ENCODE measurements around the gene PRRC2B. TPM values are rescaled to one million over a fixed set of nuclear protein-coding genes. Genes with fewer than 3 reads are reported as not detected.
A peak's percentile ranks its signal among the peaks of the same experiment; 100 is the strongest.

Gene PRRC2B
- total and polyA plus RNA-seq, 5 donors from 2014 or later: 8.1 to 239 (median 10.0) TPM

- H3K36me3 Mint-ChIP-seq: peaks cover 25% of the 10 kb centered on the region
Measured at GRCh38 chr9:131496844-131497405, 103.0 kb downstream of the PRRC2B start.

GRCh38 chr9:131499254-131499767 lies 105.4 kb downstream of the PRRC2B start:
- H3K36me3 Mint-ChIP-seq: peaks cover 4% of the 10 kb centered on the region

More at GRCh38 chr9:131496844-131497405, 103.0 kb downstream of the PRRC2B start:
- Histone ChIP-seq H3K4me1 (ENCODE audit: control insufficient read depth, insufficient read depth, low read length, poor library complexity, severe bottlenecking) (peaks cover 22% of the 10 kb centered on the region), H3K36me3 (ENCODE audit: control insufficient read depth, insufficient read depth, low read length) (peaks cover 62% of the 10 kb centered on the region), H3K9me3 (ENCODE audit: control insufficient read depth in 2 of 2, low read length in 2 of 2) (no peaks in the 10 kb centered on the region), H3K4me3 (ENCODE audit: low read depth, low read length) (no peak overlapping the region), H3K27me3 (ENCODE audit: control insufficient read depth, insufficient read depth, low read length) (no peaks in the 10 kb centered on the region), H3K27ac (ENCODE audit: insufficient read depth, low read length, poor library complexity, severe bottlenecking) (no peak overlapping the region)
- Mint-ChIP-seq H3K4me1 (peaks cover 13 to 36% (median 25%) of the 10 kb centered on the region in 4 donors), H3K4me3 (no peak overlapping the region), H3K27me3 (no peaks in the 10 kb centered on the region), H3K9me3 (no peaks in the 10 kb centered on the region), H3K27ac (peak overlapping the region in 1 of 3 donors; percentile 84)
- DNase-seq (no peak), ATAC-seq (ENCODE audit: low read depth in 2 of 2) (no peak)

GRCh38 chr9:131500377-131500776 lies 106.5 kb downstream of the PRRC2B start:
- Histone ChIP-seq H3K9me3 (ENCODE audit: control insufficient read depth in 2 of 2, low read length in 2 of 2) (no peaks in the 10 kb centered on the region), H3K4me3 (ENCODE audit: low read depth, low read length) (peak overlapping the region; percentile 53), H3K27ac (ENCODE audit: insufficient read depth, low read length, poor library complexity, severe bottlenecking) (peak overlapping the region; percentile 79), H3K27me3 (ENCODE audit: control insufficient read depth, insufficient read depth, low read length) (no peaks in the 10 kb centered on the region), H3K36me3 (ENCODE audit: control insufficient read depth, insufficient read depth, low read length) (peaks cover 28% of the 10 kb centered on the region), H3K4me1 (ENCODE audit: control insufficient read depth, insufficient read depth, low read length, poor library complexity, severe bottlenecking) (peaks cover 40% of the 10 kb centered on the region)
- Mint-ChIP-seq H3K9me3 (no peaks in the 10 kb centered on the region), H3K27ac (peak overlapping the region; percentile 88 to 95 (median 91)), H3K27me3 (no peaks in the 10 kb centered on the region), H3K36me3 (peaks cover 4% of the 10 kb centered on the region), H3K4me3 (peak overlapping the region; percentile 86 to 97 (median 93)), H3K4me1 (peaks cover 19 to 64% (median 35%) of the 10 kb centered on the region in 4 donors)
- ATAC-seq (ENCODE audit: low read depth in 2 of 2) (peak; percentile 52 to 57), DNase-seq (peak; percentile 35 to 82 (median 70))

More at GRCh38 chr9:131499254-131499767, 105.4 kb downstream of the PRRC2B start:
- Histone ChIP-seq H3K4me3 (ENCODE audit: low read depth, low read length) (no peak overlapping the region), H3K36me3 (ENCODE audit: control insufficient read depth, insufficient read depth, low read length) (peaks cover 38% of the 10 kb centered on the region), H3K27ac (ENCODE audit: insufficient read depth, low read length, poor library complexity, severe bottlenecking) (peak overlapping the region; percentile 79), H3K27me3 (ENCODE audit: control insufficient read depth, insufficient read depth, low read length) (no peaks in the 10 kb centered on the region), H3K4me1 (ENCODE audit: control insufficient read depth, insufficient read depth, low read length, poor library complexity, severe bottlenecking) (peaks cover 39% of the 10 kb centered on the region), H3K9me3 (ENCODE audit: control insufficient read depth in 2 of 2, low read length in 2 of 2) (no peaks in the 10 kb centered on the region)
- Mint-ChIP-seq H3K9me3 (no peaks in the 10 kb centered on the region), H3K4me1 (peaks cover 17 to 54% (median 32%) of the 10 kb centered on the region in 4 donors), H3K27me3 (no peaks in the 10 kb centered on the region), H3K4me3 (peak overlapping the region in 3 of 4 donors; percentile 35 to 92 (median 75)), H3K27ac (peak overlapping the region in 2 of 3 donors; percentile 91 to 94)
- DNase-seq: no peak
- ATAC-seq (ENCODE audit: low read depth in 2 of 2): no peak

GRCh38 chr9:131500939-131501541 lies 107.2 kb downstream of the PRRC2B start:
- peaks cover 5% of the 10 kb centered on the region for H3K36me3 Mint-ChIP-seq
- Histone ChIP-seq H3K27me3 (ENCODE audit: control insufficient read depth, insufficient read depth, low read length) (no peaks in the 10 kb centered on the region), H3K4me3 (ENCODE audit: low read depth, low read length) (peak overlapping the region; percentile 55), H3K36me3 (ENCODE audit: control insufficient read depth, insufficient read depth, low read length) (peaks cover 22% of the 10 kb centered on the region), H3K4me1 (ENCODE audit: control insufficient read depth, insufficient read depth, low read length, poor library complexity, severe bottlenecking) (peaks cover 40% of the 10 kb centered on the region), H3K27ac (ENCODE audit: insufficient read depth, low read length, poor library complexity, severe bottlenecking) (peak overlapping the region; percentile 79), H3K9me3 (ENCODE audit: control insufficient read depth in 2 of 2, low read length in 2 of 2) (no peaks in the 10 kb centered on the region)
- DNase-seq (peak in 1 of 3 donors; percentile 26), ATAC-seq (ENCODE audit: low read depth in 2 of 2) (peak; percentile 6 to 38)
- H3K4me3 Mint-ChIP-seq: peak overlapping the region; percentile 86 to 97 (median 93)
- peak overlapping the region; percentile 88 to 95 (median 91) for H3K27ac Mint-ChIP-seq
- peaks cover 21 to 68% (median 35%) of the 10 kb centered on the region in 4 donors for H3K4me1 Mint-ChIP-seq
- no peaks in the 10 kb centered on the region for H3K9me3 Mint-ChIP-seq
- no peaks in the 10 kb centered on the region for H3K27me3 Mint-ChIP-seq

- Mint-ChIP-seq H3K9me3 (no peaks in the 10 kb centered on the region), H3K4me1 (peaks cover 23 to 70% (median 34%) of the 10 kb centered on the region in 4 donors), H3K4me3 (peak within 1 kb of the TSS; percentile 86 to 97 (median 93)), H3K27ac (peak within 1 kb of the TSS; percentile 89 to 95 (median 91)), H3K36me3 (peaks cover 10% of the 10 kb centered on the region), H3K27me3 (no peaks in the 10 kb centered on the region)
- peaks cover 15% of the 10 kb centered on the region for H3K36me3 ChIP-seq (ENCODE audit: control insufficient read depth, insufficient read depth, low read length)
- peak; percentile 74 to 78 for ATAC-seq (ENCODE audit: low read depth in 2 of 2)
- H3K27me3 ChIP-seq (ENCODE audit: control insufficient read depth, insufficient read depth, low read length): no peaks in the 10 kb centered on the region
- H3K4me3 ChIP-seq (ENCODE audit: low read depth, low read length): peak within 1 kb of the TSS; percentile 77
- H3K27ac ChIP-seq (ENCODE audit: insufficient read depth, low read length, poor library complexity, severe bottlenecking): peak within 1 kb of the TSS; percentile 51
- no peaks in the 10 kb centered on the region for H3K9me3 ChIP-seq (ENCODE audit: control insufficient read depth in 2 of 2, low read length in 2 of 2)
- DNase-seq: peak; percentile 84 to 91 (median 90)
- peaks cover 40% of the 10 kb centered on the region for H3K4me1 ChIP-seq (ENCODE audit: control insufficient read depth, insufficient read depth, low read length, poor library complexity, severe bottlenecking)
Measured at GRCh38 chr9:131502781-131503625, 109.1 kb downstream of the PRRC2B start, which contains the start of gene POMT1. Gene POMT1 (plus strand): TSS chr9:131502918. CDS start chr9:131504219, 1,301 bp downstream.

- Histone ChIP-seq H3K9me3 (ENCODE audit: control insufficient read depth in 2 of 2, low read length in 2 of 2) (no peaks in the 10 kb centered on the region), H3K27ac (ENCODE audit: insufficient read depth, low read length, poor library complexity, severe bottlenecking) (peak overlapping the region; percentile 51), H3K27me3 (ENCODE audit: control insufficient read depth, insufficient read depth, low read length) (no peaks in the 10 kb centered on the region), H3K36me3 (ENCODE audit: control insufficient read depth, insufficient read depth, low read length) (peaks cover 12% of the 10 kb centered on the region), H3K4me3 (ENCODE audit: low read depth, low read length) (peak overlapping the region; percentile 74), H3K4me1 (ENCODE audit: control insufficient read depth, insufficient read depth, low read length, poor library complexity, severe bottlenecking) (peaks cover 40% of the 10 kb centered on the region)
- no peaks in the 10 kb centered on the region for H3K9me3 Mint-ChIP-seq
- peaks cover 19 to 66% (median 30%) of the 10 kb centered on the region in 4 donors for H3K4me1 Mint-ChIP-seq
- H3K27me3 Mint-ChIP-seq: no peaks in the 10 kb centered on the region
- peaks cover 12% of the 10 kb centered on the region for H3K36me3 Mint-ChIP-seq
- DNase-seq: peak; percentile 14 to 63 (median 28)
- ATAC-seq (ENCODE audit: low read depth in 2 of 2): peak; percentile 9 to 11
- H3K27ac Mint-ChIP-seq: peak overlapping the region in 2 of 3 donors; percentile 62 to 83
- peak overlapping the region; percentile 86 to 97 (median 93) for H3K4me3 Mint-ChIP-seq
Measured at GRCh38 chr9:131503626-131504465, 110.0 kb downstream of the PRRC2B start.

All from CD4-positive, CD25-positive, alpha-beta regulatory T cell (primary cell).